SK-N-SH (cell line): ENCODE measurements around the gene PRG3. TPM values are rescaled to one million over a fixed set of nuclear protein-coding genes. Genes with fewer than 3 reads are reported as not detected.

ENCODE experiments used
- CTCF ChIA-PET: fragments of 300-600, 350-600 bp; formaldehyde crosslinking; extraction: SDS; loops from one replicate; lab custom pipeline; 2021; lab: Yijun Ruan, JAX
- POLR2A ChIA-PET: fragments of 350-600 bp; sonication (Branson Sonifier 250); formaldehyde crosslinking; extraction: SDS; loops from one replicate; lab custom pipeline; 2020; ENCODE audit warnings: antibody characterized with exemption, inconsistent platforms; lab: Yijun Ruan, JAX
- DNase-seq: peaks from one replicate; pipeline ENCODE4 v3.0.0; 2012
- H2AFZ ChIP-seq: fragments of 200-600 bp; sonication (generic); 2 replicates; pipeline ENCODE4 v1.8.1; 2016; ENCODE audit warnings: antibody characterized with exemption, mild to moderate bottlenecking, low read depth
- H3F3A ChIP-seq: fragments of 200-600 bp; sonication (generic); replicated peaks from 2 replicates; pipeline ENCODE3; 2016; ENCODE audit warnings: antibody characterized with exemption, mild to moderate bottlenecking; ENCODE audit not compliant: insufficient read depth
- H3K27ac ChIP-seq, 2 experiments: fragments of 200-500 bp in 1 of 2; fragments of 200-600 bp in 1 of 2; sonication (Bioruptor generic) in 1 of 2; sonication (generic), shearing (Covaris generic) in 1 of 2; 2 replicates each; pipeline versions ENCODE4 v1.5.1 to v1.6.1; 2014 to 2016; ENCODE audit warnings: low read depth in 2 of 2, inconsistent platforms in 1 of 2, low read length in 1 of 2, mild to moderate bottlenecking in 1 of 2, mixed read lengths in 1 of 2
- H3K27me3 ChIP-seq: fragments of 200-600 bp; sonication (generic), shearing (Covaris generic); 2 replicates; pipeline ENCODE4 v1.6.1; 2016; ENCODE audit warnings: mixed run types; ENCODE audit not compliant: insufficient read depth
- H3K36me3 ChIP-seq, 2 experiments: fragments of 200-500 bp in 1 of 2; fragments of 200-600 bp in 1 of 2; sonication (Bioruptor generic) in 1 of 2; sonication (generic) in 1 of 2; replicated peaks in 1 of 2; 2 replicates each; pipeline versions ENCODE3 to v1.5.1; 2014 to 2016; ENCODE audit warnings: low read length in 1 of 2, mild to moderate bottlenecking in 1 of 2; ENCODE audit not compliant: insufficient read depth in 2 of 2, control insufficient read depth in 1 of 2
- H3K4me1 ChIP-seq, 2 experiments: fragments of 200-500 bp in 1 of 2; fragments of 200-600 bp in 1 of 2; sonication (Bioruptor generic) in 1 of 2; sonication (generic), shearing (Covaris generic) in 1 of 2; 2 replicates each; pipeline versions ENCODE4 v1.5.1 to v1.6.1; 2014 to 2016; ENCODE audit warnings: low read depth in 1 of 2, low read length in 1 of 2, mixed run types in 1 of 2; ENCODE audit not compliant: insufficient read depth in 2 of 2, control insufficient read depth in 1 of 2
- H3K4me2 ChIP-seq: fragments of 200-600 bp; sonication (generic), shearing (Covaris generic); 2 replicates; pipeline ENCODE4 v1.6.1; 2017; ENCODE audit warnings: mixed run types
- H3K4me3 ChIP-seq, 2 experiments: fragments of 200-500 bp in 1 of 2; fragments of 200-600 bp in 1 of 2; sonication (Bioruptor generic) in 1 of 2; sonication (generic), shearing (Covaris generic) in 1 of 2; 2 replicates each; pipeline versions ENCODE4 v1.5.1 to v1.8.1; 2014 to 2016; ENCODE audit warnings: low read depth in 2 of 2, inconsistent platforms in 1 of 2, low read length in 1 of 2, mild to moderate bottlenecking in 1 of 2, mixed read lengths in 1 of 2, moderate library complexity in 1 of 2
- H3K79me2 ChIP-seq: fragments of 200-600 bp; sonication (generic); 2 replicates; pipeline ENCODE4 v1.8.1; 2017; ENCODE audit warnings: mild to moderate bottlenecking; ENCODE audit not compliant: insufficient read depth
- H3K9ac ChIP-seq: fragments of 200-600 bp; sonication (generic); 2 replicates; pipeline ENCODE4 v1.6.1; 2017; ENCODE audit warnings: mixed run types
- H3K9me2 ChIP-seq: fragments of 200-600 bp; sonication (generic); 2 replicates; pipeline ENCODE4 v1.6.1; 2017; ENCODE audit warnings: mixed run types
- H3K9me3 ChIP-seq: fragments of 200-600 bp; sonication (generic); 2 replicates; pipeline ENCODE4 v1.6.1; 2017; ENCODE audit warnings: mixed run types, mild to moderate bottlenecking, moderate library complexity
- H4K20me1 ChIP-seq: fragments of 200-600 bp; sonication (generic); 2 replicates; pipeline ENCODE4 v1.6.1; 2017; ENCODE audit warnings: mild to moderate bottlenecking, mixed run types; ENCODE audit not compliant: insufficient read depth
- EP300 ChIP-seq, 2 experiments: IDR thresholded peaks; 2 replicates each; pipeline versions ENCODE4 v1.4.0 to v1.6.1; 2012; ENCODE audit warnings: borderline replicate concordance in 1 of 2, low read depth in 1 of 2, low read length in 1 of 2
- EZH2phosphoT487 ChIP-seq: fragments of 200-600 bp; sonication (generic); IDR thresholded peaks from 2 replicates; pipeline ENCODE4 v1.6.1; 2017; ENCODE audit warnings: low read depth, mixed run types, mild to moderate bottlenecking, antibody characterized with exemption, moderate library complexity, borderline replicate concordance
- IRF3 ChIP-seq: fragments of 150-350 bp; IDR thresholded peaks from 2 replicates; pipeline ENCODE4 v1.6.1; 2016; ENCODE audit warnings: mild to moderate bottlenecking, low read depth, low read length
- JUND ChIP-seq: IDR thresholded peaks from 2 replicates; pipeline ENCODE4 v1.4.0; 2012
- MEF2A ChIP-seq: IDR thresholded peaks from 2 replicates; pipeline ENCODE4 v1.4.0; 2012; ENCODE audit warnings: low read depth, borderline replicate concordance
- RAD21 ChIP-seq: IDR thresholded peaks from 2 replicates; pipeline ENCODE4 v1.6.1; 2012; ENCODE audit warnings: mild to moderate bottlenecking, low read length
- RCOR1 ChIP-seq: fragments of 150-350 bp; IDR thresholded peaks from 2 replicates; pipeline ENCODE4 v1.6.1; 2017; ENCODE audit warnings: antibody characterized with exemption, low read length
- REST ChIP-seq: IDR thresholded peaks from 2 replicates; pipeline ENCODE4 v1.6.1; 2012; ENCODE audit warnings: mild to moderate bottlenecking, low read depth, low read length, moderate library complexity
- RFX5 ChIP-seq: IDR thresholded peaks from 2 replicates; pipeline ENCODE4 v1.6.1; 2012; ENCODE audit warnings: mild to moderate bottlenecking, improper control_type of control experiment, low read length
- RXRA ChIP-seq: IDR thresholded peaks from 2 replicates; pipeline ENCODE4 v1.4.0; 2012; ENCODE audit warnings: low read depth, mild to moderate bottlenecking, borderline replicate concordance
- TEAD4 ChIP-seq: IDR thresholded peaks from 2 replicates; pipeline ENCODE4 v1.4.0; 2012; ENCODE audit warnings: mild to moderate bottlenecking, borderline replicate concordance; ENCODE audit not compliant: insufficient read depth
- YY1 ChIP-seq: IDR thresholded peaks from 2 replicates; pipeline ENCODE4 v1.4.0; 2012; ENCODE audit warnings: low read depth, mild to moderate bottlenecking
- WGBS: methylation state at CpG from one replicate; pipeline ENCODE4 v1.1.6; 2017; ENCODE audit warnings: low lambda C conversion rate; 5-methylcytosine and 5-hydroxymethylcytosine counted together
- polyA plus RNA-seq, 3 experiments: library from polyadenylated mRNA; depleted of rRNA; stranded (reverse); fragments of >200 nt; gene quantifications; 2 replicates each; pipeline ENCODE4 v1.2.3, GENCODE V29; 2012

Gene PRG3
- polyA plus RNA-seq, 1 of the 3 experiments (the other 2 are of a cell fraction): not detected

- H3K4me1 ChIP-seq: no peaks in the 10 kb centered on the region; a peak in 1 of 4 replicates
- ChIA-PET CTCF (interaction anchor here (1.6 kb wide), 1 partner anchor 78 kb away, joined by 8 read pairs; no protein-coding TSS in a partner anchor), POLR2A (no interaction called here)
- H2AFZ ChIP-seq: no peak overlapping the region
- H3K27ac ChIP-seq: no peak overlapping the region
- no peaks in the 10 kb centered on the region for H3K36me3 ChIP-seq
- H3K4me2 ChIP-seq: no peak overlapping the region
- no peaks in the 10 kb centered on the region; the same call in 1 of the 2 replicates for H3K27me3 ChIP-seq
- no peak for DNase-seq
- TF ChIP-seq REST (peak; percentile 95), RFX5 (no peak), JUND (no peak), MEF2A (no peak)
- no peaks in the 10 kb centered on the region for H3K9me3 ChIP-seq
- H3F3A ChIP-seq: no peaks in the 10 kb centered on the region
- no peak overlapping the region for H3K9ac ChIP-seq
- WGBS: 54% methylated on average over 9 of the region's 10 CpGs
- no peaks in the 10 kb centered on the region for H3K9me2 ChIP-seq
- no peak overlapping the region for H3K4me3 ChIP-seq
- H4K20me1 ChIP-seq: no peaks in the 10 kb centered on the region
- H3K79me2 ChIP-seq: no peaks in the 10 kb centered on the region
These were observed 1.2 kb downstream of the PRG3 start for GRCh38 chr11:57379732-57380131.

- H3K4me1 ChIP-seq: no peaks in the 10 kb centered on the region; a peak in 1 of 4 replicates
- H4K20me1 ChIP-seq: no peaks in the 10 kb centered on the region
- ChIA-PET POLR2A (no interaction called here), CTCF (interaction anchor here (1.6 kb wide), 1 partner anchor 80 kb away, joined by 8 read pairs; no protein-coding TSS in a partner anchor)
- no peak for DNase-seq
- no peak for TF ChIP-seq TEAD4
- TF ChIP-seq EP300 (IDR thresholded peaks at IDR 0.05; ENCODE audit: borderline replicate concordance in 1 of 2, low read depth in 1 of 2, low read length in 1 of 2): no peak
- TF ChIP-seq REST: no peak
- no peak for TF ChIP-seq IRF3
- TF ChIP-seq YY1: no peak
- TF ChIP-seq EZH2phosphoT487: no peak
- no peak for TF ChIP-seq RAD21
- TF ChIP-seq RXRA: no peak
- TF ChIP-seq JUND: no peak
- TF ChIP-seq RCOR1: no peak
- H2AFZ ChIP-seq: no peak overlapping the region
- no peak overlapping the region for H3K27ac ChIP-seq
- H3K9ac ChIP-seq: no peak overlapping the region
- no peak overlapping the region for H3K4me2 ChIP-seq
- H3K79me2 ChIP-seq: no peaks in the 10 kb centered on the region
- no peaks in the 10 kb centered on the region for H3K9me3 ChIP-seq
- no peak overlapping the region for H3K4me3 ChIP-seq
- H3F3A ChIP-seq: no peaks in the 10 kb centered on the region
- no peaks in the 10 kb centered on the region for H3K27me3 ChIP-seq
- no peaks in the 10 kb centered on the region for H3K36me3 ChIP-seq
- no peaks in the 10 kb centered on the region for H3K9me2 ChIP-seq
These were observed 2.8 kb downstream of the PRG3 start for GRCh38 chr11:57378186-57378585.
